Stimulated activated effector memory CD8-positive, alpha-beta T cell treated with anti-CD3 and anti-CD28 coated beads, Interleukin-12 subunit alpha, Interleukin-12 subunit beta, amount 100 ng/mL, for 72 hours (primary cell): ENCODE data around the gene PID1.

ENCODE experiments used
- ATAC-seq: fragments of 150-1000 bp; cut with Tn5 transposase; 2 replicates; pipeline ENCODE4 v1.10.0; 2021
- DNase-seq, 2 donors: peaks; one replicate each; pipeline ENCODE4 v3.0.0; 2021 to 2022; ENCODE audit warnings: low spot score in 2 of 2
- H3K27ac Mint-ChIP-seq: one replicate; pipeline ENCODE4 v1.8.0; 2022; ENCODE audit warnings: mild to moderate bottlenecking, mixed read lengths
- H3K36me3 Mint-ChIP-seq: one replicate; pipeline ENCODE4 v1.8.0; 2022; ENCODE audit warnings: mild to moderate bottlenecking, mixed read lengths
- H3K4me1 Mint-ChIP-seq: one replicate; pipeline ENCODE4 v1.8.0; 2022; ENCODE audit warnings: mixed read lengths
- H3K4me3 Mint-ChIP-seq: one replicate; pipeline ENCODE4 v1.8.0; 2022; ENCODE audit warnings: mild to moderate bottlenecking, mixed read lengths
- H3K9me3 Mint-ChIP-seq: one replicate; pipeline ENCODE4 v1.8.0; 2022; ENCODE audit warnings: mixed read lengths

PID1 gene, protein sequence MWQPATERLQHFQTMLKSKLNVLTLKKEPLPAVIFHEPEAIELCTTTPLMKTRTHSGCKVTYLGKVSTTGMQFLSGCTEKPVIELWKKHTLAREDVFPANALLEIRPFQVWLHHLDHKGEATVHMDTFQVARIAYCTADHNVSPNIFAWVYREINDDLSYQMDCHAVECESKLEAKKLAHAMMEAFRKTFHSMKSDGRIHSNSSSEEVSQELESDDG

DNA sequence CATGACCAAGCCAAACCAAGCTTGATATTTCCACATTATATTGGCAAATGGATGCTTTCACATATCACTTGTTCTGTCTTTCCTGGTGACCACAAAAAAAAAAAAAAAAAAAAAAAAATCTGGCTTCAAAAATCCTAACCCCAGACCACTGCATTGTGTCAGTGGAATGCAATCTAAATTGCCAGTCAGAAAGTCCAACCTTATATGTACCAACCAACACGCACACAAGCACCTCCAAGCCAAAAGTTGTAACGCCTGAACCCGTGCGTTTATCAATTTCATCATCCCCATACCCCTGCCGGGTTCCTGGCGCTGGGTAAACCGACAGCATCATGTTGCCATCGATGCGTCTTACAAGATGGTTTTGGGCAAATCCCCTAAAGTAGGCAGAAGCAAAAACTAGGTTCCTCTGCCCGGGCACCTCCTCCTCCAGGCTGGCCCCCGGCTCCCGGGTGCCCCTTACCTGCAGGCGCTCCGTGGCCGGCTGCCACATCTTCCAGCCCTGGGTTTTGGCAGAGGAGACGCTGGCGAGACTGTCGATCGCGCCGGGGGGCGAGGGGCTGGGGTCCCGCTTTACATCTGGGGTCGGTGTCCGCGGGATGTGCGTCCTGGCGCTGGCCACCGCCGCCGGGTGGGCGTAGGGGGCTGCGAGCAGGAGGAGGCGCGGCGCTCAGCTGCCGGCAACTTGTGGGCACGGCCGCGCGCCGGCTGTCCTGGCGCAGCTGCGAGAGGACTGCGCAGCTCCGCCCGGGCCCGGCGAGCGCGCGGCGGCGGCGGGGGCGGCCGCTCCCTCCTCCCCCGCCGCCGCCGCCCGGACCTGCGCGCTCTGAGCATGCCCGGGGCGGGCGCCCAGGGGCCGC is at the start of gene PID1:
PID1 (minus strand) TSS at position 737 of the 860 bp plus-strand sequence; CDS start at position 493, 244 bp downstream.
- ATAC-seq = no peak
- Mint-ChIP-seq H3K36me3 (no peaks in the 10 kb centered on the region), H3K4me3 (no peak within 1 kb of the TSS), H3K27ac (no peak within 1 kb of the TSS), H3K9me3 (no peaks in the 10 kb centered on the region), H3K4me1 (no peaks in the 10 kb centered on the region)
- DNase-seq = no peak

DNA sequence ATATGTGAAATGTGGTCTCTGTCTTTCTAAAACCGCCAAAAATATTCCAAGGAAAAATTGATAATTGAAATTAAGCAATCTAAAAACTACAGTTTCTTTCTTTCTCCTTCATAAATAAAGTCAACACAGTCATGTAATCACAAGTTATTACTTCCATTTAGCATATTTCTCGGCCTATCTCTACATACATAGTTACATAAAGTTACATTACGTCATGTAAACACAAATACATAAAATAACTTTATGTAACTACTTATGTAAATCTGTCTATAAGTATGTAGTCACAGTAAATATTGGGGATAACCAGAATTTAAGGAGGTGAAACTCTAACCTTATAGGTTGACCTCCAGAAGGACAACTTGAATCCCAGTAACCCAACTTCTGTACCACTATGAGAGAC is 48.5 kb upstream of the PID1 start:
- Mint-ChIP-seq H3K36me3 (no peaks in the 10 kb centered on the region), H3K27ac (no peak overlapping the region), H3K9me3 (peaks cover 11% of the 10 kb centered on the region), H3K4me1 (no peaks in the 10 kb centered on the region), H3K4me3 (no peak overlapping the region)
- DNase-seq = no peak
- no peak for ATAC-seq

DNA sequence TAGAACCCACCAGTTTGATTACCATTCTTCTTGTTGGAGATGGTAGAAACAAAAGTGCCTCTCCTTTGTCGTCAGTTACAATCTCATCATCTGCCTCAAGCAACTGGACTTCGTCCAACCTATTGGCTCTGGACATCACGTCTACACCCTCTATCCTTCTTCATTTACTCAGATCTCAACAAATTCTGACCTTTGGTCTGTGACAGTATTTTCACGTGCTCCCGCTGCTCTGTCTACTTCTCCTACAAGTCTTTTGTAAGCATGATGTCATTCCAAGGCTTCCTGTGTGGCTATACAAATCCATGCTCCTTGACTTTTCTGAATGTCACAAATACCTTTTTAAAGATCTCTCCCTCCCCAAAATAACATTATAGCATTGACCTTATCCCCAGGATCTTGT is 43.0 kb upstream of the PID1 start:
- H3K9me3 Mint-ChIP-seq = peaks cover 6% of the 10 kb centered on the region
- ATAC-seq (no peak), DNase-seq (no peak)
- no peak overlapping the region for H3K27ac Mint-ChIP-seq
- no peaks in the 10 kb centered on the region for H3K4me1 Mint-ChIP-seq
- no peak overlapping the region for H3K4me3 Mint-ChIP-seq
- H3K36me3 Mint-ChIP-seq = no peaks in the 10 kb centered on the region

DNA sequence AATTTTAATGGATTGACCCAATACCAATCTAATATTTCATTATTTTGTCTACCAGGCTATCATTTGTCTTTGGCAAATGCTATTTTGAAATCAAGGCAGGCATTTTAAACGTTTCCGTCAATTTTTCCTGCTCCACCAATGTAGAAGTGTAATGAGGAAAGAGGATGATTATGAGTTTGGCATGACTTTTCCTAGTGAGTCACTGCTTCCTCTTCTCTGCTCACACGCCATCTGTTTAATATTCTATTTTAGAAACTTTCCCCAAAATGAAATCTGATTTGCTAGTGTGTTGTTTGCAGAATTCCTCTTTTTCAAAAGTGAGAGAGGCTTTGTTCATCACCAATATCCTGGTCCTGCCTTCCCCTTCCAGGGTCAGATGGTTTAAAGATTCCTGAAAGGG is 42.5 kb upstream of the PID1 start:
- Mint-ChIP-seq H3K27ac (no peak overlapping the region), H3K4me3 (no peak overlapping the region), H3K9me3 (peaks cover 6% of the 10 kb centered on the region), H3K4me1 (no peaks in the 10 kb centered on the region), H3K36me3 (no peaks in the 10 kb centered on the region)
- ATAC-seq (no peak), DNase-seq (no peak)

DNA sequence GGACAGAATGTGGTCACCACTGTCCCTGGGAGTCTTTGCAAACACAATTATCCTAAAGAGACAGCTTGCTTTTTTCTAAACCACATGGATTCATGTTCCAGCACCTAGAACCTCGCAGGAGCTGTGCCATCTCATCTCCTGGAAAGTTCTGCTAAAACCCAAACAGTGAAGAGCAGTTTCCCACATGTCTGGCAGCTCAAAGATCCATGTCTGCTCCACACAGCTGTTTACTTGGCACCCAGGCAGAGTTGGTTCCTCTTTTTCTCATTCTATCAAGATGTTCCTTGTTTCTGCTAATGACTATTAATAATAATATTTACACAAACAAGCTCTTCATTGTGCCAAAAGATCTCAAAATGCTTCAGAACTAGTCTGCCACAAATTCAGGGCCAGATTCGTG is 30.1 kb upstream of the PID1 start:
- H3K4me1 Mint-ChIP-seq = no peaks in the 10 kb centered on the region
- no peak overlapping the region for H3K4me3 Mint-ChIP-seq
- H3K27ac Mint-ChIP-seq = no peak overlapping the region
- ATAC-seq (no peak), DNase-seq (no peak)
- H3K36me3 Mint-ChIP-seq = no peaks in the 10 kb centered on the region
- H3K9me3 Mint-ChIP-seq = no peaks in the 10 kb centered on the region

DNA sequence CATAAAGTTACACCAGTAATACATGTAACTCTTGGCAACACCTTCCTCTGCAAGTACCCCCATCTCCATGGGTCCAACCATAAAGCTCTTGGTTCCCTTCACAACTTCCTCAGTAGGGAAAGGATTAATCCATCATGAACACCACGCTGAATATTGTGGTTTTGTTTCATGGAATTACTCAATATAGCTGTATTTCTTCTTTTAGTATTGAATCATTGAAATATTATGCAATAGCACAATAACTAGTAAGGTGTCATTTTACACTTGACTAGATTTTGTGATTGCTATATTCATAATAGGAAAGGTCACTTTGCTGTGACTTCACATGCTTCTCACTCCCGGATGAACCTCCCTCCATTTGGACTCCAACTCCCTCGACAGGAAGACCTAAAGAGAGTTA is 29.7 kb upstream of the PID1 start:
- Mint-ChIP-seq H3K9me3 (no peaks in the 10 kb centered on the region), H3K4me1 (no peaks in the 10 kb centered on the region), H3K27ac (no peak overlapping the region), H3K4me3 (no peak overlapping the region), H3K36me3 (no peaks in the 10 kb centered on the region)
- ATAC-seq (no peak), DNase-seq (no peak)

DNA sequence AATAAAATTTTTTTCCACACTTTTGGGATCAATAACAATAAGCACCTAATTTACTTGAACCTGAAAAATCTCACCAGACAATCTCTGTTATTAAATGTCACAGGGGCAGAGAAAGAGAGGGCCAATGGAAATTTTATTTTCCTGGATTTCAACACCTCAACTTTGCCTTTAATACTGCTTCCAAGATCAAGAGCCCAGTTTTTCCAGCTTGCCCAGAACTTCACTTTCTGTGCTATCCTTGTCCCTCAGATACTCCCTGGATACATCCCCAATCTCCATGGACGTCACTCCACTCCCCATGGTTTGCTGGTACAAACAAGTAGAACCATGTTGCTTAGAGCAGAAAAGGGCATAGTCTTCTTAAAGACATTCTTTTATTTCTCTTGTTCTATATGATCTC is 29.3 kb upstream of the PID1 start:
- Mint-ChIP-seq H3K9me3 (peaks cover 2% of the 10 kb centered on the region), H3K4me1 (no peaks in the 10 kb centered on the region), H3K4me3 (no peak overlapping the region), H3K36me3 (no peaks in the 10 kb centered on the region), H3K27ac (no peak overlapping the region)
- no peak for ATAC-seq
- no peak for DNase-seq

DNA sequence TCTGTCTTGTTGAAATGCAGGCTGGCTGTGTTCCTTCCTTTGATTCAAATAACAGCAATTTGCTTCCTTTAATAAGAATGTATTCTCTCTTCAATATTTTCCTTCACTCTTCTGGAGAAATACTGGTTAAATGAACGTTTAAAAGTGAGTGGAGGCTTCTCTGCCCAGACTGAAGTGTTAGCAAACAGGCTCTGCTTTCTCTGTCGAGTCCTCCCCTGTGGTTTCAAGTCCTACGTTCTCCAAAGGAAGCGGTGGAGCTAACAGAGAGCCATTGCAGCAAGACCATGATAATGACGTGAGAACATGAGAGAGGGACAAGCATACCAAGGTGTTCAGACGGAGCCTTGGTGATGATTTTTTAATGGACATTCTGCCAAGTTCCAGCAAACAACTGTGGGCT is 26.2 kb upstream of the PID1 start:
- ATAC-seq (no peak), DNase-seq (no peak)
- no peaks in the 10 kb centered on the region for H3K4me1 Mint-ChIP-seq
- no peaks in the 10 kb centered on the region for H3K36me3 Mint-ChIP-seq
- no peak overlapping the region for H3K4me3 Mint-ChIP-seq
- peaks cover 4% of the 10 kb centered on the region for H3K9me3 Mint-ChIP-seq
- no peak overlapping the region for H3K27ac Mint-ChIP-seq

DNA sequence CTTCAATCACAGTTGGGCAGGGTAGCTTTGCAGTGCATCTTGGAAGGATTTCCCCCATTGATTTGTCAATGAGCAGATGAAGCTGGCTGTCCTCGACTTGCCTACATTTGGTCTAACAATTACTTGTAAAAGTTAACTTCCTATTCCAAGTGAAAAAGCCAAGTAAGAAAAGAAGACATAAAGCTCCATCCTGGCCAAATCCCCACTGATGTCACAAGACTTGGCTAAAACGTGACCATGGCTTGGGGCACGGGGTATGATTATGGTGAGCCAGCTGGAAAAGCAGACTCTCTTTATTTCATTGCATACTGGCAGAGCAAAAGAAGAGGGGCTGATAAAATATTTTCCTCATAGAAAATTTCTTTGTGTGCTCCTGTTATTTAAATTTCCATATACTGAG is 25.4 kb upstream of the PID1 start:
- ATAC-seq (no peak), DNase-seq (no peak)
- H3K4me1 Mint-ChIP-seq = no peaks in the 10 kb centered on the region
- no peak overlapping the region for H3K27ac Mint-ChIP-seq
- no peak overlapping the region for H3K4me3 Mint-ChIP-seq
- H3K36me3 Mint-ChIP-seq = no peaks in the 10 kb centered on the region
- peaks cover 4% of the 10 kb centered on the region for H3K9me3 Mint-ChIP-seq

DNA sequence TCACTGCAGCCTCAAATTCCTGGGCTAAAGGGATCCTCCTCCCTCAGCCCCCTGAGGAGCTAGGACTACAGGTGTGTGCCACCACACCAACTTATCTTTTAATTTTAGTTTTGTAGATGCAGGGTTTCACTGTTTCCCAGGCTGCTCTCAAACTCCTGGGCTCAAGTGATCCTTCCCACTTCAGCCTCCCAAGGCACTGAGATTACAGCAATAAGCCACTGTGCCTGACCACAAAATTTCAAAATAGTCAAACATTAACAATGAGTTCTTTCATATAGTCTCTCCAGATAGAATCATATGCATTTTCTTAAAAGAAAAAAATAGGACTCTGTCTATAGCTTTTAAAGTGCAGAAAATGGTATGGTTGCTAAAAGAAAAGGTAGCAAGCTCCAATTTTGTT is 24.9 kb upstream of the PID1 start:
- no peaks in the 10 kb centered on the region for H3K36me3 Mint-ChIP-seq
- H3K4me1 Mint-ChIP-seq = no peaks in the 10 kb centered on the region
- no peak for ATAC-seq
- no peak overlapping the region for H3K4me3 Mint-ChIP-seq
- H3K27ac Mint-ChIP-seq = no peak overlapping the region
- no peak for DNase-seq
- peaks cover 5% of the 10 kb centered on the region for H3K9me3 Mint-ChIP-seq

DNA sequence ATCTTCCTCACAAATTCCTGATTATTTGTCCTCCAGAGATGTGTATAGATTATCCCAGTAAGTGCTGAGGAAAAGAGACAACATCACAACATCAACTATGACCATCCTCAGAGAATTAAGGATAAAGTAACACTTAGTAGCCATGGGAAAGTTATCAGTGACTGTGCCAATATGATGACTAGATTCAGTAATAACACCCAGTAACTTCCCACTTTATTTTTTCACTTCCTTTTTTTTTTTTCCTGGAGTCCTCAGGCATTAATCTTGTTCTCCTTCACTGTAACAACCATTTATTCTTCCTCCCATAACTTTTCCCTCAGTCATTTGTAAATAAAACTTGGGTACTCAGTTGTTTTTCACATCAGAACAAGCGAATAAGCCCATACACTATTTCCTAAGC is 16.7 kb upstream of the PID1 start:
- no peak for ATAC-seq
- H3K27ac Mint-ChIP-seq = no peak overlapping the region
- H3K36me3 Mint-ChIP-seq = no peaks in the 10 kb centered on the region
- H3K9me3 Mint-ChIP-seq = peaks cover 11% of the 10 kb centered on the region
- no peaks in the 10 kb centered on the region for H3K4me1 Mint-ChIP-seq
- H3K4me3 Mint-ChIP-seq = no peak overlapping the region
- no peak for DNase-seq

DNA sequence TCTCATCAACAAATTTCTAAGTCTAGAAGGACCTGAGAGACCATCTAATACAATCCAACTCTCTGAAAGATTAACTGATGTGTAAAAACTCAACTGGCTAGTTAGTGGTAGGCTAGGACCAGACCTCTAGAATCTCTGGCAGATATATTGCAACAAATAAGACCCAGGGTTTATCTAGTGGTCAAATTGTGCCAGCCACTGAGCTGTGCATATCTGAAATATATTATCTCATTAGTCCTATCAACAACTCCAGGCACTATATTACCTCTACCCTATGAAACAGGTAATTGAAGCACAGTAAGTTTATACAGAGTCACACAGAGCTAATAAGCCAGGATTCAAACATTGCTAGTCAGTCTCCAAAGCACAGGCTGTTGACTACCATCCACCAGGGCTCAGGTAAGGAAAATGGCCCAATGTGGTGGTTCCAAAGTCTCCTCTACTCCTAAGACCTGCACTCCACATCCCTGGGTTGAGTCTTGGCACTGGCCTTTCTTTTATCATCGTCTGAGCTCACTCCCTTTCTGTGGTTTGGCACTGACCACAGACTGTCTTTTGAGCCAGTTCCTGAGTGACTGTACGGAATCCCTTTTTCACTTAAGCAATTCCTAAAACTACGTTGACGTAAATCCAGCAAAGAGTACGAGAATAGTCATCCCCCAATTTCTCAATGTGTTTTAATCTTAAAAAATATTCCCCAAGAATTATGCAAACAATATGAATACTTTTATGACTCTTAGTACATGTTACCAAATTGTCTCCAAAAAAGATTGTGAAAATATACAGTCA is 11.9 kb upstream of the PID1 start:
- peaks cover 4% of the 10 kb centered on the region for H3K9me3 Mint-ChIP-seq
- no peaks in the 10 kb centered on the region for H3K36me3 Mint-ChIP-seq
- DNase-seq (no peak), ATAC-seq (peak; percentile 16)
- H3K4me1 Mint-ChIP-seq = no peaks in the 10 kb centered on the region
- no peak overlapping the region for H3K27ac Mint-ChIP-seq
- no peak overlapping the region for H3K4me3 Mint-ChIP-seq

DNA sequence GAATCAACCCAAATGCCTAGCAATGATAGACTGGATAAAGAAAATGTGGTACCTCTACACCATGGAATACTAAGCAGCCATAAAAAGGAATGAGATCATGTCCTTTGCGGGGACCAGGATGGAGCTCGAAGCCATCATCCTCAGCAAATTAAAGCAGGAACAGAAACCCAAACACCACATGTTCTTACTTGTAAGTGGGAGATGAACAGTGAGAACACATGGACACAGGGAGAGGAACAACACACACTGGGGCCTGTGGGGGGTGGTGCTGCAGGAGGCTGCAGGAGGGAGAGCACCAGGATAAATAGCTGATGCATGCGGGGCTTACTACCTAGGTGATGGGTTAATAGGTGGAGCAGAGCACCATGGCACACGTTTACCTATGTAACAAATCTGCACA is 8.4 kb upstream of the PID1 start:
- H3K36me3 Mint-ChIP-seq = no peaks in the 10 kb centered on the region
- no peaks in the 10 kb centered on the region for H3K9me3 Mint-ChIP-seq
- H3K27ac Mint-ChIP-seq = no peak overlapping the region
- no peak for ATAC-seq
- no peaks in the 10 kb centered on the region for H3K4me1 Mint-ChIP-seq
- DNase-seq = no peak
- H3K4me3 Mint-ChIP-seq = no peak overlapping the region

DNA sequence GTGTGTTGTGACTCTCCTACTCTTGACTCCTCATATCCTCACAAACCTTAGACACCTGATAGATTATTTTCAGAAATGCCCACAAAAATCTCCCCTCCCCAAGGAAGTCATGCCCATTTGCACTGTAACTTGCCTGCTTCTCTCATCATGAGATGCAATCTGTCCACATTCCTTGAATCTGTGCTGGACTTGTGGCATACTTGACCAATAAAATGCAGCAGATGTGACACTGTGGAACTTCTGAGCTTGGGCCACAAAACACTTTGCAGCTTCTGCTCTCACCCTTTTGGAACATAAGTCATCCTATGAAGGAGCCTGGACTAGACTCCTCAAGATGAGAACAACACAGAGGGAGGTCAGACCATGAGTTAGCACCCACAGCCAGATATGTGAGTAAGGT is 4.4 kb upstream of the PID1 start:
- Mint-ChIP-seq H3K27ac (no peak overlapping the region), H3K4me1 (no peaks in the 10 kb centered on the region), H3K36me3 (no peaks in the 10 kb centered on the region), H3K9me3 (no peaks in the 10 kb centered on the region), H3K4me3 (no peak overlapping the region)
- no peak for ATAC-seq
- no peak for DNase-seq

DNA sequence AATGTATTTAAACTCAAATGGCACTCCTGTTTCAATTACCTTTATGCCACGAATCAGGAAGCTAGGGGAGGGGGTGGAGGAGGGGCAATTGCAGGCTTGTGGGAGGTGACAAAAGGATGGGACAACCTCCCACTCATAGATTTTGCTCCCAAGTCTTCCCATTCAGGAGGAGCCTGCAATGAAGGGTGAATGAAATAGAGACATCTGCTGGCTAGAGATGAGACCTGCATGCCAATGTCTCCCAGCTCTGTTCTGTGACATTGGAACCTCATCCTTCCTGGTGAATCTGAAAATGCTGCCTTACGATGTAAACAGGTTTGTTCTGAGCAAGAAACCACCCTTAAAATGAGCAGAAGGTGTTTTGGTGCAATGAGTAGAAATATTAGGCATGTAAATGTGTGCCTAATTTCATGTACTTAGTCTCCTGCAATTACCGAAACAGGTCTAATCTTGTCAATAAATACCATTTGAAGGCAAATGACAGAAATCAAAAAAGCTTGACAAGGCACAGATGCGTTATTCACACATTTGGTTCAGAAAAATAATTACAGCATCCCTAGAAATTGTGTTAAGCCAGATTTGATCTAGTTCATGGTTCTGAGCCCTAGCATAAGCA is 2.7 kb upstream of the PID1 start:
- no peaks in the 10 kb centered on the region for H3K36me3 Mint-ChIP-seq
- no peaks in the 10 kb centered on the region for H3K4me1 Mint-ChIP-seq
- H3K4me3 Mint-ChIP-seq = no peak overlapping the region
- DNase-seq = no peak
- no peak overlapping the region for H3K27ac Mint-ChIP-seq
- no peaks in the 10 kb centered on the region for H3K9me3 Mint-ChIP-seq
- no peak for ATAC-seq
